SK-N-SH treated with all-trans-retinoic acid at 6 μM for 48 hours (cell line): ENCODE measurements around the gene SLC2A13.

Experiments
- ATAC-seq: fragments of 200-7000 bp; cut with Tn5 transposase; 3 replicates; pipeline ENCODE4 v1.9.1; 2020; ENCODE audit warnings: mild to moderate bottlenecking, moderate library complexity
- ARNTL ChIP-seq: fragments of 450-650 bp; formaldehyde crosslinking; IDR thresholded peaks from 2 replicates; pipeline ENCODE4 v1.5.0; 2020; ENCODE audit warnings: low read depth, mild to moderate bottlenecking, moderate library complexity, borderline replicate concordance
- BACH2 ChIP-seq: fragments of 250-450 bp; sonication (Bioruptor Pico); IDR thresholded peaks from 2 replicates; pipeline ENCODE4 v1.9.0; 2021; ENCODE audit warnings: mild to moderate bottlenecking, borderline replicate concordance
- CSRNP3 ChIP-seq: fragments of 250-450 bp; sonication (Bioruptor Pico); IDR thresholded peaks from 2 replicates; pipeline ENCODE4 v1.5.1; 2021; ENCODE audit warnings: mild to moderate bottlenecking, moderate library complexity
- ESRRG ChIP-seq: fragments of 250-450 bp; sonication (Bioruptor Pico); IDR thresholded peaks from 2 replicates; pipeline ENCODE4 v1.6.1; 2021; ENCODE audit warnings: mild to moderate bottlenecking
- GLIS3 ChIP-seq: fragments of 250-450 bp; sonication (Bioruptor Pico); IDR thresholded peaks from 2 replicates; pipeline ENCODE4 v1.5.0; 2020; ENCODE audit warnings: mild to moderate bottlenecking, moderate library complexity
- ISL1 ChIP-seq: fragments of 250-450 bp; sonication (Bioruptor Pico); IDR thresholded peaks from 2 replicates; pipeline ENCODE4 v2.1.2; 2022; ENCODE audit warnings: mild to moderate bottlenecking, moderate library complexity
- OSR1 ChIP-seq: fragments of 250-450 bp; sonication (Bioruptor Pico); IDR thresholded peaks from 2 replicates; pipeline ENCODE4 v1.8.0; 2022; ENCODE audit warnings: moderate library complexity, mild to moderate bottlenecking, inconsistent platforms
- PATZ1 ChIP-seq: fragments of 250-450 bp; sonication (Bioruptor Pico); IDR thresholded peaks from 2 replicates; pipeline ENCODE4 v1.8.0; 2020; ENCODE audit warnings: mild to moderate bottlenecking, moderate library complexity, borderline replicate concordance
- POU6F1 ChIP-seq: fragments of 250-450 bp; sonication (Bioruptor Pico); IDR thresholded peaks from 2 replicates; pipeline ENCODE4 v1.8.0; 2021; ENCODE audit warnings: low read depth, mild to moderate bottlenecking, moderate library complexity, borderline replicate concordance
- PPARA ChIP-seq: fragments of 250-450 bp; sonication (Bioruptor Pico); IDR thresholded peaks from 2 replicates; pipeline ENCODE4 v1.5.0; 2020; ENCODE audit warnings: mild to moderate bottlenecking, borderline replicate concordance
- SNAI2 ChIP-seq: fragments of 250-450 bp; sonication (Bioruptor Pico); IDR thresholded peaks from 2 replicates; pipeline ENCODE4 v1.5.0; 2020; ENCODE audit warnings: mild to moderate bottlenecking, moderate library complexity
- TCF4 ChIP-seq: fragments of 250-450 bp; sonication (Bioruptor Pico); IDR thresholded peaks from 2 replicates; pipeline ENCODE4 v1.8.0; 2021; ENCODE audit warnings: mild to moderate bottlenecking, moderate library complexity, borderline replicate concordance
- TOX ChIP-seq: fragments of 250-450 bp; sonication (Bioruptor Pico); IDR thresholded peaks from 2 replicates; pipeline ENCODE4 v1.8.0; 2021; ENCODE audit warnings: mild to moderate bottlenecking, moderate library complexity, borderline replicate concordance
- TSHZ2 ChIP-seq: fragments of 250-450 bp; sonication (Bioruptor Pico); IDR thresholded peaks from 2 replicates; pipeline ENCODE4 v1.5.0; 2020; ENCODE audit warnings: mild to moderate bottlenecking, moderate library complexity
- ZC3H10 ChIP-seq: fragments of 250-450 bp; sonication (Bioruptor Pico); IDR thresholded peaks from 2 replicates; pipeline ENCODE4 v1.5.1; 2021; ENCODE audit warnings: mild to moderate bottlenecking, moderate library complexity
- ZFP3 ChIP-seq: fragments of 250-450 bp; sonication (Bioruptor Pico); IDR thresholded peaks from 2 replicates; pipeline ENCODE4 v1.5.0; 2020; ENCODE audit warnings: mild to moderate bottlenecking, moderate library complexity
- ZFP30 ChIP-seq: fragments of 450-650 bp; formaldehyde crosslinking; IDR thresholded peaks from 2 replicates; pipeline ENCODE4 v1.5.0; 2022; ENCODE audit warnings: mild to moderate bottlenecking, moderate library complexity
- ZNF565 ChIP-seq: fragments of 450-650 bp; formaldehyde crosslinking; conservative IDR thresholded peaks from 2 replicates; pipeline ENCODE4 v1.5.0; 2020; ENCODE audit warnings: low read depth, mild to moderate bottlenecking, moderate library complexity
- ZNF70 ChIP-seq: fragments of 450-650 bp; formaldehyde crosslinking; IDR thresholded peaks from 2 replicates; pipeline ENCODE4 v1.5.0; 2020; ENCODE audit warnings: mild to moderate bottlenecking, moderate library complexity
- ZNF8 ChIP-seq: fragments of 450-650 bp; formaldehyde crosslinking; IDR thresholded peaks from 2 replicates; pipeline ENCODE4 v1.5.0; 2020; ENCODE audit warnings: mild to moderate bottlenecking, moderate library complexity

SLC2A13 gene

GRCh38 chr12:39835517-39836489, 270.1 kb downstream of the SLC2A13 start:
- no peak for ATAC-seq
- TF ChIP-seq PATZ1, result no peak
- no peak for TF ChIP-seq ZC3H10 (CRISPR knock-in tag)
- TF ChIP-seq ZNF70 (CRISPR knock-in tag), result no peak
- no peak for TF ChIP-seq ARNTL (CRISPR knock-in tag)

DNA sequence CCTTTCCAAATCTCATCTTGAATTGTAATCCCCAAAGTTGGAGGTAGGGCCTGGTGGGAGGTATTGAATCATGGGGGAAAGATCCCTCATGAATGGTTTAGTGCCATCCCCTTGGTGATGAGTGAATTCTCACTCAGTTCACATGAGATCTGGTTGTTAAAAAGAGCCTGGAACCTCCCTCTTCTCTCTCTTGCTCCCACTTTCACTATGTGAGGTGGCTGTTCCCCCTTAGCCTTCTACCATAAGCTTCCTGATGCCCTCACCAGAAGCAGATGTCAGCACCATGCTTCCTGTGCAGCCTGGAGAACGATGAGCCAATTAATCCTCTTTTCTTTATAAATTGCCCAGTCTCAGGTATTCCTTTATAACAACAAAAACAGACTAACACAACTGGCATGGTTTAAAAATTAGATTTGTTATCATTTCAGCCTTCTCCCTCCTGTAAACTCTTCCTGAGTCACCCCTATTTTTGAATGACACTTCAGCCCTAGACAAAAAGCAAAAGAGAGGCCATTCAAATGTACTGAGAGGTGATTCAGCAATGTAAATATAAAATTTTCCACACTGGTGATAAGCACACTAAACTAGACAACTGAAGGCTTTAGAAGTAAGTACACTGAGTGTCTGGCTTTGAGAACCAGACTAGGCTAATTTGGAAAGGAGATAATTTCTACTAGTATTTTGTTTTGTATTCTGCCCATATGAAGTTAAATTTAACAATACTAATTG, 274.1 kb downstream of the SLC2A13 start:
- no peak for ATAC-seq
- TF ChIP-seq ESRRG (CRISPR knock-in tag) (no peak), PPARA (CRISPR knock-in tag) (no peak), POU6F1 (CRISPR knock-in tag) (no peak), ZNF8 (no peak), SNAI2 (no peak), TOX (CRISPR knock-in tag) (no peak)

GRCh38 chr12:39830852-39831520, 274.9 kb downstream of the SLC2A13 start:
- no peak for ATAC-seq
- TF ChIP-seq ESRRG (CRISPR knock-in tag), result no peak
- TF ChIP-seq SNAI2, result no peak
- TF ChIP-seq GLIS3 (CRISPR knock-in tag), result no peak
- no peak for TF ChIP-seq ZFP3 (CRISPR knock-in tag)
- no peak for TF ChIP-seq PATZ1
- no peak for TF ChIP-seq TOX (CRISPR knock-in tag)
- no peak for TF ChIP-seq OSR1 (CRISPR knock-in tag)
- no peak for TF ChIP-seq ARNTL (CRISPR knock-in tag)
- no peak for TF ChIP-seq POU6F1 (CRISPR knock-in tag)
- no peak for TF ChIP-seq TCF4 (CRISPR knock-in tag)
- TF ChIP-seq ZFP30 (CRISPR knock-in tag), result no peak
- TF ChIP-seq ZC3H10 (CRISPR knock-in tag), result no peak
- no peak for TF ChIP-seq BACH2 (CRISPR knock-in tag)
- no peak for TF ChIP-seq ZNF8
- no peak for TF ChIP-seq ZNF70 (CRISPR knock-in tag)
- no peak for TF ChIP-seq ZNF565 (CRISPR knock-in tag)

DNA sequence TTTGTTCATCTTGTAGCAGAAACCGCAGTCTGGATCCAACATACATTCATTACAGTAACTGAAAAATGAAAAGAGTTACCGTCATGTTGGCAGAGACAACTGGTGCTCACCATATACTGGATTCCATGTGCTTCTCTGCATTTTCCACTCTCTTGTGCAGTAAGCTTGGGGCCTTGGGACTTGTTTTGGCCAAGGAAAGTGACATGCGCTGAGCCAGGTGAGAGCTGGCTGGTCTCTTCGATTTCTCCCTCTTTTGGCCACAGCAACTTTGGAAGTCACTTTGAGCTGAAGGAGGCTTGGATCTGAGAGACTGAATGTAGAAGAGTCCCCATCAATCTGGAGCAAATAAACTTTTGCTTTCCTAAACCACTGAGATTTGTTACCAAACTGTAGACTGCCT, 275.7 kb downstream of the SLC2A13 start:
- no peak for ATAC-seq
- TF ChIP-seq GLIS3 (CRISPR knock-in tag) (no peak), TSHZ2 (no peak), TCF4 (CRISPR knock-in tag) (no peak), ZNF8 (no peak), ZFP30 (CRISPR knock-in tag) (no peak), ZNF565 (CRISPR knock-in tag) (no peak), ZFP3 (CRISPR knock-in tag) (no peak), BACH2 (CRISPR knock-in tag) (no peak), ISL1 (CRISPR knock-in tag) (no peak), OSR1 (CRISPR knock-in tag) (no peak), TOX (CRISPR knock-in tag) (no peak), PPARA (CRISPR knock-in tag) (no peak), SNAI2 (no peak), ESRRG (CRISPR knock-in tag) (no peak), CSRNP3 (CRISPR knock-in tag) (no peak)
